Glomerular visceral epithelial cell (primary cell): ENCODE measurements around the gene WDR62.
"Not testable (repeated sequence)": the region's sequence is repeated elsewhere in the genome, so short reads cannot be mapped to it uniquely, and the experiment has no call there.

Source experiments
- DNase-seq: peaks from one replicate; pipeline ENCODE4 v3.0.0-alpha.2; 2016; ENCODE audit errors: extremely low spot score

WDR62 gene

GRCh38 chr19:36110487-36111199 is 55.9 kb downstream of the WDR62 start, which contains the start of gene OVOL3:
OVOL3 (plus strand) TSS chr19:36111143; CDS start chr19:36111203, 60 bp downstream.
- DNase-seq: no peak

- no peak for DNase-seq
Observed at GRCh38 chr19:36111200-36111539, 56.5 kb downstream of the WDR62 start.

GRCh38 chr19:36112678-36113077 is 58.0 kb downstream of the WDR62 start:
- DNase-seq: no peak

GRCh38 chr19:36113425-36113824 is 58.7 kb downstream of the WDR62 start:
- DNase-seq: no peak

GRCh38 chr19:36113894-36114720 is 59.4 kb downstream of the WDR62 start:
- peak; percentile 31 for DNase-seq

- peak; percentile 100 for DNase-seq
Observed at GRCh38 chr19:36114721-36115452, 60.2 kb downstream of the WDR62 start, which contains the start of gene POLR2I. POLR2I (minus strand) TSS chr19:36114875; CDS start chr19:36114856, 19 bp downstream.

GRCh38 chr19:36115453-36116343 is 61.0 kb downstream of the WDR62 start, which contains the start of gene TBCB:
TBCB (plus strand) TSS chr19:36115468; CDS start chr19:36115561, 93 bp downstream.
- DNase-seq: no peak

GRCh38 chr19:36116344-36116637 is 61.6 kb downstream of the WDR62 start:
- no peak for DNase-seq

- DNase-seq: no peak
Observed at GRCh38 chr19:36120092-36120983, 65.6 kb downstream of the WDR62 start.

GRCh38 chr19:36120984-36121358 is 66.3 kb downstream of the WDR62 start:
- no peak for DNase-seq

GRCh38 chr19:36121486-36122124 is 66.9 kb downstream of the WDR62 start:
- DNase-seq: no peak

GRCh38 chr19:36125557-36125956 is 70.9 kb downstream of the WDR62 start:
- no peak for DNase-seq

- DNase-seq: no peak
Observed at GRCh38 chr19:36128392-36128736, 73.7 kb downstream of the WDR62 start.

- DNase-seq: not testable (repeated sequence)
Observed at GRCh38 chr19:36131221-36131620, 76.5 kb downstream of the WDR62 start.

- DNase-seq: not testable (repeated sequence)
Observed at GRCh38 chr19:36134867-36135266, 80.2 kb downstream of the WDR62 start.

- peak; percentile 79 for DNase-seq
Observed at GRCh38 chr19:36136964-36137686, 82.4 kb downstream of the WDR62 start.

- DNase-seq: no peak
Observed at GRCh38 chr19:36139120-36139472, 84.4 kb downstream of the WDR62 start.

- peak; percentile 98 for DNase-seq
Observed at GRCh38 chr19:36139473-36140303, 85.0 kb downstream of the WDR62 start, which contains the start of gene CAPNS1. CAPNS1 (plus strand) TSS chr19:36140066; CDS start chr19:36141012, 946 bp downstream.
